RWPE2 (cell line): ENCODE data around the gene PPEF1.
A peak's percentile ranks its signal among the peaks of the same experiment; 100 is the strongest.

Experiments
- ATAC-seq: fragments of 200-7000 bp; cut with Tn5 transposase; 3 replicates; pipeline ENCODE4 v1.9.1; 2021; ENCODE audit warnings: low read depth
- DNase-seq: peaks from one replicate; pipeline ENCODE4 v3.0.0-alpha.2; 2020; ENCODE audit warnings: low spot score
- H3K27ac ChIP-seq: fragments of 450-650 bp; 2 replicates; pipeline ENCODE4 v1.5.1; 2017; ENCODE audit warnings: mild to moderate bottlenecking; ENCODE audit not compliant: poor library complexity, severe bottlenecking
- H3K27me3 ChIP-seq: fragments of 250-450 bp; sonication (Bioruptor Pico); 2 replicates; pipeline ENCODE4 v1.5.1; 2021; ENCODE audit warnings: mild to moderate bottlenecking, moderate library complexity; ENCODE audit not compliant: insufficient read depth, poor library complexity, severe bottlenecking
- H3K36me3 ChIP-seq: fragments of 250-450 bp; sonication (Bioruptor Pico); 2 replicates; pipeline ENCODE4 v1.5.1; 2020; ENCODE audit warnings: low read depth, mild to moderate bottlenecking, moderate library complexity
- H3K4me1 ChIP-seq: fragments of 250-450 bp; sonication (Bioruptor Pico); 2 replicates; pipeline ENCODE4 v1.5.1; 2021; ENCODE audit warnings: mild to moderate bottlenecking, moderate library complexity; ENCODE audit not compliant: insufficient read depth, poor library complexity, severe bottlenecking
- H3K4me3 ChIP-seq: fragments of 250-450 bp; sonication (Bioruptor Pico); 2 replicates; pipeline ENCODE4 v1.5.1; 2021; ENCODE audit warnings: mild to moderate bottlenecking, moderate library complexity; ENCODE audit not compliant: severe bottlenecking
- H3K9me3 ChIP-seq: fragments of 250-450 bp; sonication (Bioruptor Pico); 2 replicates; pipeline ENCODE4 v1.5.1; 2021; ENCODE audit warnings: mild to moderate bottlenecking, moderate library complexity; ENCODE audit not compliant: severe bottlenecking
- CTCF ChIP-seq: fragments of 450-650 bp; IDR thresholded peaks from one replicate; pipeline ENCODE4 v1.5.1; 2017; ENCODE audit warnings: mild to moderate bottlenecking, moderate library complexity; ENCODE audit not compliant: poor library complexity, severe bottlenecking

Gene PPEF1

GRCh38 chrX:18672008-18672407 is 35.4 kb upstream of the PPEF1 start, which contains the start of gene RS1:
Gene RS1 (minus strand): TSS chrX:18672108. CDS start chrX:18672068, 40 bp downstream.
- Histone ChIP-seq H3K9me3 (no peaks in the 10 kb centered on the region), H3K27me3 (no peaks in the 10 kb centered on the region), H3K27ac (no peak within 1 kb of the TSS), H3K36me3 (no peaks in the 10 kb centered on the region), H3K4me3 (no peak within 1 kb of the TSS), H3K4me1 (no peaks in the 10 kb centered on the region)
- no peak for TF ChIP-seq CTCF
- no peak for DNase-seq
- ATAC-seq, result no peak

GRCh38 chrX:18674417-18674787 is 33.0 kb upstream of the PPEF1 start:
- no peak for TF ChIP-seq CTCF
- peak overlapping the region; percentile 60 for H3K4me3 ChIP-seq
- H3K4me1 ChIP-seq, result no peaks in the 10 kb centered on the region
- H3K9me3 ChIP-seq, result no peaks in the 10 kb centered on the region
- H3K27me3 ChIP-seq, result no peaks in the 10 kb centered on the region
- H3K27ac ChIP-seq, result no peak overlapping the region
- DNase-seq (no peak), ATAC-seq (peak; percentile 38)
- no peaks in the 10 kb centered on the region for H3K36me3 ChIP-seq

GRCh38 chrX:18674788-18675735 is 32.4 kb upstream of the PPEF1 start:
- TF ChIP-seq CTCF, result no peak
- DNase-seq (no peak), ATAC-seq (peak; percentile 84)
- Histone ChIP-seq H3K27me3 (no peaks in the 10 kb centered on the region), H3K27ac (peak overlapping the region; percentile 29), H3K4me3 (peak overlapping the region; percentile 60), H3K36me3 (no peaks in the 10 kb centered on the region), H3K9me3 (no peaks in the 10 kb centered on the region), H3K4me1 (no peaks in the 10 kb centered on the region)

- H3K27ac ChIP-seq, result no peak overlapping the region
- H3K4me1 ChIP-seq, result no peaks in the 10 kb centered on the region
- H3K27me3 ChIP-seq, result no peaks in the 10 kb centered on the region
- TF ChIP-seq CTCF, result no peak
- H3K36me3 ChIP-seq, result no peaks in the 10 kb centered on the region
- ATAC-seq (no peak), DNase-seq (no peak)
- H3K9me3 ChIP-seq, result no peaks in the 10 kb centered on the region
- H3K4me3 ChIP-seq, result no peak overlapping the region
These were observed 31.4 kb upstream of the PPEF1 start for GRCh38 chrX:18676050-18676449.

- Histone ChIP-seq H3K4me3 (no peak overlapping the region), H3K27me3 (no peaks in the 10 kb centered on the region), H3K36me3 (no peaks in the 10 kb centered on the region), H3K27ac (no peak overlapping the region), H3K4me1 (no peaks in the 10 kb centered on the region), H3K9me3 (no peaks in the 10 kb centered on the region)
- DNase-seq (no peak), ATAC-seq (peak; percentile 56; the same call in 1 of the 3 replicates)
- peak; percentile 22 for TF ChIP-seq CTCF
These were observed 31.0 kb upstream of the PPEF1 start for GRCh38 chrX:18676470-18676869.
